H1 (cell line): Measurements from ENCODE around the gene RASGEF1C. TPM values are rescaled to one million over a fixed set of nuclear protein-coding genes. Genes with fewer than 3 reads are reported as not detected.

ENCODE experiments used
- CHD7 ChIP-seq: fragments of 300-600 bp; sonication (generic); IDR thresholded peaks from 2 replicates; pipeline ENCODE4 v1.7.1; 2012; ENCODE audit warnings: low read length, moderate library complexity, mild to moderate bottlenecking, inconsistent platforms; ENCODE audit not compliant: insufficient replicate concordance
- CTBP2 ChIP-seq: IDR thresholded peaks from 2 replicates; pipeline ENCODE4 v1.7.0; 2011; ENCODE audit warnings: borderline replicate concordance, mild to moderate bottlenecking, moderate library complexity, mixed read lengths, low read length; ENCODE audit not compliant: insufficient read depth, insufficient read length
- GTF2F1 ChIP-seq: IDR thresholded peaks from 2 replicates; pipeline ENCODE4 v1.6.1; 2012; ENCODE audit warnings: low read depth, low read length, improper control_type of control experiment, borderline replicate concordance
- JUN ChIP-seq: IDR thresholded peaks from 2 replicates; pipeline ENCODE4 v1.6.1; 2011; ENCODE audit warnings: low read depth, mild to moderate bottlenecking, improper control_type of control experiment, low read length
- MAFK ChIP-seq: IDR thresholded peaks from 2 replicates; pipeline ENCODE4 v1.6.1; 2012; ENCODE audit warnings: low read depth, mild to moderate bottlenecking, improper control_type of control experiment, low read length
- PHF8 ChIP-seq: fragments of 200-600 bp; sonication (generic); conservative IDR thresholded peaks from 2 replicates; pipeline ENCODE4 v1.7.1; 2012; ENCODE audit warnings: low read depth, mild to moderate bottlenecking, inconsistent platforms, low read length, moderate library complexity
- POLR2A ChIP-seq, 2 experiments: IDR thresholded peaks; 1 replicate in 1 of 2; 2 replicates in 1 of 2; pipeline ENCODE4 v1.6.1; 2011; ENCODE audit warnings: low read depth in 2 of 2, low read length in 2 of 2, mild to moderate bottlenecking in 2 of 2; ENCODE audit errors: control extremely low read depth in 1 of 2
- RBBP5 ChIP-seq: IDR thresholded peaks from 2 replicates; pipeline ENCODE4 v1.7.1; 2012; ENCODE audit warnings: low read depth, mild to moderate bottlenecking, inconsistent platforms, low read length, moderate library complexity, borderline replicate concordance
- SP1 ChIP-seq: IDR thresholded peaks from 2 replicates; pipeline ENCODE4 v1.6.1; 2011; ENCODE audit warnings: low read depth, low read length
- TCF12 ChIP-seq: IDR thresholded peaks from 2 replicates; pipeline ENCODE4 v1.6.1; 2011; ENCODE audit warnings: low read depth, mild to moderate bottlenecking, low read length
- YY1 ChIP-seq: IDR thresholded peaks from 2 replicates; pipeline ENCODE4 v1.6.1; 2011; ENCODE audit warnings: low read depth, mild to moderate bottlenecking, low read length
- ZNF274 ChIP-seq: IDR thresholded peaks from 2 replicates; pipeline ENCODE4 v1.7.0; 2012; ENCODE audit warnings: low read length, borderline replicate concordance; ENCODE audit errors: extremely low read depth
- polyA plus RNA-seq, 7 experiments: library from polyadenylated mRNA; depleted of rRNA in 3 of 7; stranded (reverse) in 5 of 7; unstranded in 2 of 7; fragments of >200 nt in 5 of 7; fragments of 200-250 nt in 2 of 7; gene quantifications; 1 replicate in 5 of 7; 2 replicates in 1 of 7; 4 replicates in 1 of 7; pipeline versions ENCODE4 v1.2.1 to v1.2.3, GENCODE V29; 2011 to 2013; ENCODE audit warnings: missing spikeins in 2 of 7, mixed read lengths in 2 of 7
- total RNA-seq: library from RNA; stranded (reverse); fragmentation: NEBNext Ultra II Directional; extraction: Animal tissue kit (Norgen Biotek cat#: 25700); gene quantifications from 2 replicates; pipeline ENCODE4 v1.2.1, GENCODE V29; 2021

RASGEF1C gene
- total and polyA plus RNA-seq, 2 of the 8 experiments (the other 6 are each of a cell fraction or from before 2014, with no cell fraction given), result 0.26 to 0.61 TPM

- TF ChIP-seq CHD7, result no peak
- no peak for TF ChIP-seq POLR2A (IDR thresholded peaks at IDR 0.05; ENCODE audit: control extremely low read depth in 1 of 2, low read depth in 2 of 2, low read length in 2 of 2)
- no peak for TF ChIP-seq TCF12
- TF ChIP-seq ZNF274, result no peak
- TF ChIP-seq GTF2F1, result no peak
- no peak for TF ChIP-seq MAFK
- no peak for TF ChIP-seq CTBP2
- no peak for TF ChIP-seq SP1
- TF ChIP-seq PHF8, result no peak
- TF ChIP-seq RBBP5, result no peak
- TF ChIP-seq JUN, result no peak
- TF ChIP-seq YY1, result no peak
Measured at GRCh38 chr5:180130291-180130869, 78.6 kb downstream of the RASGEF1C start (continued).
